GM19463 (cell line): ENCODE data around the gene VANGL2.

Source experiments
- ATAC-seq: cut with Tn5 transposase; IDR thresholded peaks from one replicate; pipeline ENCODE4 v1.9.1; 2021; ENCODE audit warnings: mild to moderate bottlenecking, moderate library complexity; ENCODE audit not compliant: unreplicated experiment

The VANGL2 gene

DNA sequence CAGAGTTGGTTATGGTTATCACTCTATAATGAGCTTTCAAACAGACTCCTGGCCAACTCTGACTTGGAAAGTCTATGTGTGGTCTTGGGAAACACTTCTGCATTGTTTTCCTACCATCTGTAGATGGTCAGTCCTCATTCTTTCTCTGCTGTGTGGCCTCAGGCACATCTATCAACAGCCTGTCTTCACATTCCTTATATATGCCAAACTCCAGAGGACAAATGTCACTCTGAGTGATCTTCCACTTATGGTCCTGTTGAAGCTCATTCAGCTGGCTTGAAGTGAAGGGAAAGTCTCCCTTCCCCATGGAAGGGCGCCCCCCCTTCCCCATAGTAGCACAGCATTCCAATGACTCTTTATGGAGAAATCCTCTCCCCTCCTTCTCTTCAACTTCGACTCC lies 58.7 kb downstream of the VANGL2 start:
- no peak for ATAC-seq

DNA sequence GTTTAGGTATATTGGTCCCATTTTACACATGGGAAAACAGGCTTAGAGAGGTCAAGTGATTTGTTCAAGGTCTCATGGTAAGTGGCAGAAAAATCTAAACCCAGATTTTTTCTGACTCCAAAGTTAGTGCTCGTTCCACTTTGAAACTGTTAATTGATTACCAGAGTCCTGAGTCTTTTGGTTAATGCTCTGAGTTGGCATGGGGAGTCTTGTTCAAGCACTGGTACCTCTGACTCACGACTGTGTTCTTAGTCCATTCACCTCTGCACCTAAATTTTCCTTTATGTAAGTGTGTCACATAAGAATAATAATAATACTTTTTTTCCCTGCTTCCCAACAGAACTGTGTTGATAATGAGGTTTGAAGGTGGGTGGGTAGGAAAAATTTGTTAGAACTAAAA lies 59.3 kb downstream of the VANGL2 start:
- ATAC-seq = no peak

GRCh38 chr1:160460214-160460642 lies 59.9 kb downstream of the VANGL2 start:
- ATAC-seq = no peak

- no peak for ATAC-seq
Measured at GRCh38 chr1:160460683-160461287, 60.4 kb downstream of the VANGL2 start.

- ATAC-seq = no peak
Measured at GRCh38 chr1:160465123-160465522, 64.8 kb downstream of the VANGL2 start.

DNA sequence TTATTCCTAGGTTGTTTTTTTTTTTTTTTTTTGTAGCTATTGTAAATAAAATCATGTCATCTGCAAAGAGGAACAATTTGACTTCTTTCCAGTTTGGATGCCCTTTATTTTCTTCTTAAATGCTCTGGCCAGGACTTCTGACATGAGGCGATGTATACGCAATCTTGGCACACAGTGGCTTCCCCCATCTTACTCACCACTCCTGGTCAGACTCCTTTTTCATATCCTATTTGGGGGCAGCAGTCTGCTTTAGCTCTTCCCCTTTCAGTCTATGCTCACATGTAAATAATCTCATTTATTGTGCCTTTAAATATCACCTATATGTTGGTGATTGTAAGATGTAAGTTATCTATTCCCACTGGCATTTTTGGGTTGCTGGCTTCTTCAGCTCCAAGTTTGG lies 66.6 kb downstream of the VANGL2 start:
- no peak for ATAC-seq

DNA sequence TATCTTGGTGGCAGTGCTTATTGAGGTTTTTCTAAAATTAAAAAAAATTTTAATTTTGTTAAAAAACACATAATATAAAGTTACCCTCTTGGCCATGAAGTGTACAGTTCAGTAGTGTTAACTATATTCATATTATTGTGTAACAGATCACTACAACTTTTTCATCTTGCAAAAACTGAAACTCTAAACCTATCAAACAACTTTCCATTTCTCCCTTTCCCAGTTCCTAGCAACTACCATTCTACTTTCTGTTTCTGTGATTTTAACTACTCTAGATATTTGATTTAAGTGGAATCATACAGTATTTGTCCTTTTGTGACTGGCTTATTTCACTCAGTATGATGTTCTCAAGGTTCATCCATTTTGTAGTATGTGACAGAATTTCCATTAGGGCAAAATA lies 67.2 kb downstream of the VANGL2 start:
- ATAC-seq = no peak

- no peak for ATAC-seq
Measured at GRCh38 chr1:160471253-160471652, 70.9 kb downstream of the VANGL2 start.

DNA sequence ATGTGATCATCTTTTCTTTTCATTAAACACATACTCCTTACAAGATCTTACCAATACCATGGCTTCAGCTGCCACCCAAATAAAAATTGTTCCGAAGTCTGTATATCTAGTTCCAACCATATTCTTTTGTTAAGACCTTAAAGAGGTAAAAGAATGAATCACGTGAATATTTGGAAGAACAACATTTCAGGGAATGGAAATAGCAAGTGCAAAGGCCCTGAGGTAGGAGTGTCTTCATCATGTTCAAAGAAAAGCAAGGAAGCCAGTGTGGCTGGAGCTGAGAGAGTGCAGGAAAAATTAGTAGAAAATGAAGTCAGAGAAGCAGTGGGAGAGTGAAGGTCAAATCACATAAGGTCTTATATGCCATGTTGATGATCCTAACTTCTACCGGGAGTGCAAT lies 71.7 kb downstream of the VANGL2 start:
- ATAC-seq = no peak

- ATAC-seq = peak; percentile 42
Measured at GRCh38 chr1:160474392-160475242, 74.3 kb downstream of the VANGL2 start.
